MM.1S (cell line): Measurements from ENCODE around the gene GPX4.

Experiments
- DNase-seq: peaks from one replicate; pipeline ENCODE4 v3.0.0-alpha.2; 2015
- H2AFZ ChIP-seq: fragments of 300-600 bp; sonication (generic); 2 replicates; pipeline ENCODE4 v1.6.0; 2016; ENCODE audit warnings: antibody characterized with exemption, low read length
- H3F3A ChIP-seq: fragments of 300-600 bp; sonication (generic); 2 replicates; pipeline ENCODE4 v1.6.1; 2016; ENCODE audit warnings: mild to moderate bottlenecking, antibody characterized with exemption, low read length, moderate library complexity, mixed read lengths; ENCODE audit not compliant: insufficient read depth
- H3K27ac ChIP-seq: fragments of 300-600 bp; sonication (generic); 2 replicates; pipeline ENCODE4 v1.5.1; 2016; ENCODE audit warnings: mild to moderate bottlenecking, low read length
- H3K27me3 ChIP-seq: fragments of 300-600 bp; sonication (generic); replicated peaks from 2 replicates; pipeline ENCODE4 v1.6.0; 2016; ENCODE audit warnings: low read length; ENCODE audit not compliant: insufficient read depth
- H3K36me3 ChIP-seq: fragments of 300-600 bp; sonication (generic); replicated peaks from 2 replicates; pipeline ENCODE4 v1.6.1; 2016; ENCODE audit warnings: mild to moderate bottlenecking, low read length, mixed read lengths; ENCODE audit not compliant: insufficient read depth
- H3K4me1 ChIP-seq: fragments of 300-600 bp; sonication (generic); 2 replicates; pipeline ENCODE4 v1.6.1; 2016; ENCODE audit warnings: low read length, mixed read lengths
- H3K4me2 ChIP-seq: fragments of 300-600 bp; sonication (generic); 2 replicates; pipeline ENCODE4 v1.6.0; 2016; ENCODE audit warnings: low read depth, low read length
- H3K4me3 ChIP-seq: fragments of 300-600 bp; sonication (generic); 2 replicates; pipeline ENCODE4 v1.5.1; 2016; ENCODE audit warnings: low read length, mixed read lengths
- H3K79me2 ChIP-seq: fragments of 300-600 bp; sonication (generic); 2 replicates; pipeline ENCODE4 v1.6.1; 2016; ENCODE audit warnings: mixed run types, low read length, mixed read lengths
- H3K9ac ChIP-seq: fragments of 300-600 bp; sonication (generic); 2 replicates; pipeline ENCODE4 v1.6.1; 2016; ENCODE audit warnings: low read length, mixed read lengths
- H3K9me2 ChIP-seq: fragments of 300-600 bp; sonication (generic); replicated peaks from 2 replicates; pipeline ENCODE4 v1.6.1; 2016; ENCODE audit warnings: mild to moderate bottlenecking, low read length, mixed read lengths; ENCODE audit not compliant: insufficient read depth
- H3K9me3 ChIP-seq: fragments of 300-600 bp; sonication (generic); replicated peaks from 2 replicates; pipeline ENCODE4 v1.6.1; 2016; ENCODE audit warnings: mild to moderate bottlenecking, low read length, mixed read lengths; ENCODE audit not compliant: insufficient read depth
- H4K20me1 ChIP-seq: fragments of 300-600 bp; sonication (generic); 2 replicates; pipeline ENCODE4 v1.6.1; 2016; ENCODE audit warnings: mild to moderate bottlenecking, low read length, moderate library complexity, mixed read lengths; ENCODE audit not compliant: insufficient read depth
- EZH2 ChIP-seq: fragments of 300-600 bp; sonication (generic); optimal IDR thresholded peaks from 2 replicates; pipeline ENCODE3; 2017; ENCODE audit warnings: low read depth, mild to moderate bottlenecking, antibody characterized with exemption, low read length, mixed read lengths
- EZH2phosphoT487 ChIP-seq: fragments of 300-600 bp; sonication (generic); IDR thresholded peaks from 2 replicates; pipeline ENCODE4 v1.6.1; 2018; ENCODE audit warnings: antibody characterized with exemption, low read length
- TF ChIP-seq, protein P1 (sequence below): fragments of 300-600 bp; sonication (generic); IDR thresholded peaks from 2 replicates; pipeline ENCODE4 v1.5.1; 2016; ENCODE audit warnings: antibody characterized with exemption, low read length, mixed read lengths

GPX4 gene

DNA sequence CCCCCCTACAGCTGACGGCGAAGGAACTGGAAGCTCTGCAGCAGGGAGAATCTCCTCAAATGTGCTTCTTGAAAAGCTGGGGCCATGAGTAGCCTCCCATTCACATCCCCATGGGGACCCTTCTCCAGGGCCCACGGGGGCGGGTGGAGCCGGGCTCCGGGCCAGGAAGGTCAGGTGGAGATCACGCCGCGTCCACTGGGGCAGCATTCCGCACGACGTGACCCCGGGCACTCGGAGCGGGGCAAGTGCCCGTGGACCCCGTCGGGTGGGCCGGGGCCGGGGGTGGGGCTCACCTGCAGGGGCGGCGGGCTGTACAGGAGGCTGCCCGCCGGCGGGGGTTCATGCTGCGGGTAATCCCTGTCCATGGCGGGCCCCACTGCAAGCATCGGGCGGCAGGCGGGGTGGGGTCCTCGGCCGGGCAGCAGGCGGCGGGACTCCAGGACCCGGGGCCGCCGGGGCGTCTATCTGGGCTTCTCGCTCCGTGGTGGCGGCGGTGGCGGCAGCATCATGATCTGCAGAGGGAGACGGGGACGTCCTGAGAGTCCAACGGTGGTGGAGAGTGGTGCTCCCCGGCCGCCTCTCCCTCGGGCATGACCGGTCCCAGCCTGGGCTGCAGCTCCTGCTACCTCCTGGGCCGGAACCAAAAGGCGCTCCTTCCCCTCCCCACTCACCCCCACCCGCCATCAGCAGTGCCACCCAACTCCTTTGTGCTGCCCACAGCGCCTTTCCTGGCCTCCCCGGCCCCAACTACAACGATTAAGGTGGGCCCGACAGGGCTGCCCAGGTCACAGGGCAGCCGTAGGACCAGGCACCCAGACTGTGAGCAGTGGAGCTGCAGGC, 50.3 kb downstream of the GPX4 start:
- H3K79me2 ChIP-seq, result peaks cover 47% of the 10 kb centered on the region
- no peaks in the 10 kb centered on the region for H3K27me3 ChIP-seq
- H3K9ac ChIP-seq, result no peak overlapping the region
- H2AFZ ChIP-seq, result no peak overlapping the region
- H4K20me1 ChIP-seq, result no peaks in the 10 kb centered on the region; the same call in 1 of the 2 replicates
- no peak for DNase-seq
- H3K4me1 ChIP-seq, result no peaks in the 10 kb centered on the region
- no peak overlapping the region for H3K4me3 ChIP-seq
- H3K9me2 ChIP-seq, result no peaks in the 10 kb centered on the region
- no peak overlapping the region for H3K27ac ChIP-seq
- no peaks in the 10 kb centered on the region for H3K9me3 ChIP-seq
- H3F3A ChIP-seq, result no peaks in the 10 kb centered on the region
- H3K36me3 ChIP-seq, result no peaks in the 10 kb centered on the region
- no peak overlapping the region for H3K4me2 ChIP-seq
- TF ChIP-seq EZH2phosphoT487, result no peak
- TF ChIP-seq EZH2, result no peak
- TF ChIP-seq, protein P1, sequence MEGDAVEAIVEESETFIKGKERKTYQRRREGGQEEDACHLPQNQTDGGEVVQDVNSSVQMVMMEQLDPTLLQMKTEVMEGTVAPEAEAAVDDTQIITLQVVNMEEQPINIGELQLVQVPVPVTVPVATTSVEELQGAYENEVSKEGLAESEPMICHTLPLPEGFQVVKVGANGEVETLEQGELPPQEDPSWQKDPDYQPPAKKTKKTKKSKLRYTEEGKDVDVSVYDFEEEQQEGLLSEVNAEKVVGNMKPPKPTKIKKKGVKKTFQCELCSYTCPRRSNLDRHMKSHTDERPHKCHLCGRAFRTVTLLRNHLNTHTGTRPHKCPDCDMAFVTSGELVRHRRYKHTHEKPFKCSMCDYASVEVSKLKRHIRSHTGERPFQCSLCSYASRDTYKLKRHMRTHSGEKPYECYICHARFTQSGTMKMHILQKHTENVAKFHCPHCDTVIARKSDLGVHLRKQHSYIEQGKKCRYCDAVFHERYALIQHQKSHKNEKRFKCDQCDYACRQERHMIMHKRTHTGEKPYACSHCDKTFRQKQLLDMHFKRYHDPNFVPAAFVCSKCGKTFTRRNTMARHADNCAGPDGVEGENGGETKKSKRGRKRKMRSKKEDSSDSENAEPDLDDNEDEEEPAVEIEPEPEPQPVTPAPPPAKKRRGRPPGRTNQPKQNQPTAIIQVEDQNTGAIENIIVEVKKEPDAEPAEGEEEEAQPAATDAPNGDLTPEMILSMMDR, result no peak

DNA sequence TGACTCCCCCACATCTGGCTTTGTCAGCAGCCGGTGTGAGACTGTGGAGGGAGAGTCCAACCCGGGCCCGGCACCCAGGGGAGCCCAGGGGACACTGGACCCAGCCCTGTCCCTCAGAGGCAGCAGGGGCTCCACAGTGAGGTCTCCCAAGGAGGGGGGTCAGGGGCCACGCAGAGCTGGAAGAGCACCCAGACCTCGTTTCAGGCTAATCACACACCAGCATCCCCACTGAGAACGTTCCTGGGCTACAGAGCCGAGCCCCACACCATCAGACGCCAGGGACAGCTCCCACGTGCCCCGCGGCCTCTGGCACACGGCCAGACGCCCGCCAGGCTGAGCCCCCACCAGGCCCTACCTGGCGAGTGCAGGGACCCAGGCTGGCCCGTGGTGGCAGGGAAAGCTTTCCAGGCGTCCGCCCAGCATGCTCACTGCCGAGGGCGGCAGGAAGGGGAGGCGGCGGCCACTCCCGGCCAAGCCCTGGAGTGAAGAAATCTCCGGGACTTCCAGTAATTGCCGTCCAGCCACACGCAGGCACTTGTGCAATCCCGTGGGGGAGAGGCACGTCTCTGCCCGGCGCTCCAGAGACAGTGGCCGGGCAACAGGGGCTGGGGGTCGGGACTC, 51.0 kb downstream of the GPX4 start:
- Histone ChIP-seq H3K4me3 (no peak overlapping the region), H3K9me2 (no peaks in the 10 kb centered on the region), H3K9ac (no peak overlapping the region), H2AFZ (no peak overlapping the region), H3F3A (no peaks in the 10 kb centered on the region), H3K27me3 (no peaks in the 10 kb centered on the region), H3K36me3 (no peaks in the 10 kb centered on the region), H4K20me1 (no peaks in the 10 kb centered on the region), H3K4me2 (no peak overlapping the region), H3K79me2 (peaks cover 51% of the 10 kb centered on the region), H3K4me1 (no peaks in the 10 kb centered on the region), H3K27ac (no peak overlapping the region), H3K9me3 (no peaks in the 10 kb centered on the region)
- no peak for TF ChIP-seq EZH2
- TF ChIP-seq, protein P1, result no peak
- no peak for TF ChIP-seq EZH2phosphoT487
- DNase-seq, result no peak

DNA sequence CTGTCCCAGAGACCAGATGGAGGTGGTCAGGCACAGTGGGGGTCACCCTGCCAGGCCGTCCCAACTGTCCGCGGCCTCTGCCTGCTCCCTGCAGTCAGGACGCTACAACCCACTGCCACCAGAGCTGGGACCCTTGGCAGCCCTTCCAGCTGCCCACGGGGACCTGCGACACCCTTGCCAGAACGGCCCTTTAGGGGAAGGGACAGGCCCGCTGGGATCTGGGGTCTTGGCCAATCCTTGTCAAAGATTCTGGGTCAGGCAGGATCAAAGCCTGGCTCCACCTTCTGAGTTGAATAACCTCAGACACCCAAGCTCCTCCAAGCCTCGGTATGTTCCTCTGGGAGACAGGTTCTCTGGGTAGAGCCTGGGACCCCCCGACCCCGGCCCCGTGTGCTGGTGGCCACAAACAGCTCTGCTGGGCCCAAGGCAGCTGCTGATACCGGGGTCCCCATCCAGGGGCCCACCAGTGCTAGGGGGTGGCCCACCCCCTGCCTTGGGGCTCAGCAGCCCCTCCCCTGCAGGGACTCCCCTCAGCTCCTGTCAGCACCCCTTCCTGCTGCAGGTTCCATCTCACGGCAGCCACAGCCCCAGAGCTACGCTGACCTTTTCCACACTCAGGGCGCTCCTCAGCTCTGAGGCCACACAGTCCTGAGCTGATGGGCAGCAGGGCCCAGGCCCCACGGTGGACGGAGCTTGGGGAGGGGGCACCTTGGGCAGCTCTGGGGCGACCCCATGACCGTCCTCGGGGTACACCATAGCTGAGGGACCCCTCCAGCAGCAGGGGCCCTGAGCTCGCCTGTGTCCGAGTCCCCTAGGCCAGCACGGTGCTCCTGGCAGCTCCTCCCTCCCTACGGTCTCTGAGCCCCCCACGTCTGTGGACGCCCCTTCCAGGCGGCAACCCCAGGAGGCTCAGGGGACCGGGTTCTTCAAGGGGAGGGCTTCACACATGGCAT, 51.8 kb downstream of the GPX4 start:
- Histone ChIP-seq H3K9me3 (no peaks in the 10 kb centered on the region), H3K27me3 (no peaks in the 10 kb centered on the region), H3K9ac (no peak overlapping the region), H3K4me1 (no peaks in the 10 kb centered on the region), H3K4me2 (no peak overlapping the region), H3K27ac (no peak overlapping the region), H2AFZ (no peak overlapping the region), H3F3A (no peaks in the 10 kb centered on the region), H3K9me2 (no peaks in the 10 kb centered on the region), H3K4me3 (no peak overlapping the region), H4K20me1 (no peaks in the 10 kb centered on the region), H3K36me3 (no peaks in the 10 kb centered on the region), H3K79me2 (peaks cover 59% of the 10 kb centered on the region)
- no peak for DNase-seq
- TF ChIP-seq EZH2phosphoT487 (no peak), EZH2 (no peak)
- TF ChIP-seq, protein P1, result no peak
